GM18498 (cell line): ENCODE data around the gene RGS10.
A peak's percentile ranks its signal among the peaks of the same experiment; 100 is the strongest.

Experiments used
- ATAC-seq: cut with Tn5 transposase; IDR thresholded peaks from one replicate; pipeline ENCODE4 v1.9.1; 2021; ENCODE audit warnings: mild to moderate bottlenecking, moderate library complexity; ENCODE audit not compliant: unreplicated experiment

RGS10 gene

DNA sequence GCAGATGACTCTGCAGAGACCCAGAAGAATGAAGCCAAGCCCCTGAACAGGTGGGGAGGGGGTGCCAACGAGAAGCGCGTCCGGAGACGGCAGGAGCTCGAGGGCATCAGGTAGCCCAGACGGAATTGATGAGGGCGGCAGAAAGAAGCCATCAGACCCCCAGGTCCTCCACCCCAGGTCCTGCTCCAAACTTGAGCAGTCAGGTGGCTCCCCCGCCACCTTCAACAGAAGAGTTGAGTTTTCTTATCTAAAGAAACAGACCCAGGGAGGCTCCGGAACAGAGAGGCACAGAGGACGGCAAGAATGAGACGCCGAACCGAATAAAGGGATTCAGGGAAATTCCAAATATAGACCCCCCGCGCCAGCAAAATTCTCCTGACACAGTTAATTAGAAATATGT is 22.2 kb downstream of the RGS10 start:
- ATAC-seq: no peak

DNA sequence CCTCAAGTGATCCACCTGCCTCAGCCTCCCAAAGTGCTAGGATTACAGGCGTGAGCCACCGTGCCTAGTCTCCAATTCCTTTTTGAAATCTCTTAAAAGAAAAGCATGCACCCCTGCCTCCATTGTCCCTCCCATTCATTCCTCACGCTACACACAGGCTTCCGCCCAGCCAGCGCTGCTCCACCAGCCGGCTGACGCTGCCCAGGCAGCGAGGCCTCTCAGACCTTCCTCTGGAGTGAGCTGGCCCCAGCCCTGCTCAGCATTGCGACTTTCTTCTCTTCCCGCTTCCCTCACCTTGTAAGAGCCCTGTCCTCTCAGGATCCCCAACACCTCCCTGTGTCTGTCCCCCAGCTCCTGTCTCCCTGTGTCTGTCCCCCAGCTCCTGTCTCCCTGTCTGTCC is 23.6 kb downstream of the RGS10 start:
- ATAC-seq: no peak

DNA sequence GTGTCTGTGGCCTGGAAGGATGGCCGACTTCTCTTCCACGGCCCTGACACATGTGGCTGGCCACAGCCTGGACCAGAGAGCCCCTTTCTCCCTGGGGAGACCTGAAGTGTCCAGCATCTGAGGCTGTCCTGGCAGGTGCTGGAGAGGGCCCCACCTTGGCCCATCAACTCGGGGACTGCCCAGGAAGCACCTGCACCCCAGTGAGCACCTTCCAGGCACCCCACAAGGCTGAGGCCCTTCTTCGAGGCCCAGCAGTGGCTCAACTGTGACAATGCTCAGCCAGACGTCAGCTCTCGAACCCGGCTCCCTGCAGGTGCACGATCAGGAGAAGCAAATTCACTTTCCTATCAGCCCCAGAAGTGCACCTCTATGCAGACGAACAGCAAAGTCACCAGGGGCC is 24.3 kb downstream of the RGS10 start:
- ATAC-seq: peak; percentile 22

DNA sequence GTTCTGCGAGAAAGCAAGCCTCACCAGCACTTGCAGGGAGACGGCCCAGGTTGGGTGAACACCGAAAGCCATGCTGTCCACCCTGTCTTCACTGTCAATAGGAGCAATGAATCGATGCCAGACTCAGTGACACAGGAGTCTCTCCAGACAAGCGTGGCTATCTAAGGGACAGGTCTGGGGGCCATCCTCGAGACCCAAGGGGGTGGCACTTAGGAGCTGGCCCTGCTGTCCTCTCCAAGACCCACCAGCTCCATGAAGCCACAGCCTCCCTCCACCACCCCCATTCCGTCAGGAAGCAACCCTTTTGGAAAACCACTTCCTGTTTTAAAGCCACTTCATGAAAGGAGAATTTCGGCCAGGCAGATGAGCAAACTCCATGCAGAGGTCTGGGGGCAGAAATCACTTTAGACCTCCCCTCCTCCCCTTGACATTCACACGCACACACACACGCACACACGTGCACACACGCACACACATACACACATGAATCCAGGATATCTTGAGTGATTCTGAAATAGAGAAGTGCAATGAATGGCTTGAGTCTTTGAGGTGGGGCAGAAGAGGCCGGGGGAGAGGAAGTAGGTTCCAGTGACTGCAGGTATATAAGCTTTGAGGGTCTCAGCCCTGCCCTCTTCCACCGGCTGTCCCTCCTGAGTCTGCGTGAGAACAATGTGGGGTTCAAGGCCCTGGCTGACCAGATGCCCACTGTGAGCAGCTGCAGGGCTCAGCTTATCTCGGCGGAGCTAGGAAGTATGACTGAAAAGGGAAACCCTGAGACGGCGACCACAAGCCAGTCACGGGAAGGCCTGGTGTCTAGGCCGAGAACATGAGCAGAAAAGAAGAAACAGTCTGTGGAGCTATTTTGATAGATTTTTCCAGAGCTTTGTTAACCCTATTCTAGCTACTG is 25.0 kb downstream of the RGS10 start:
- peak; percentile 62 for ATAC-seq

DNA sequence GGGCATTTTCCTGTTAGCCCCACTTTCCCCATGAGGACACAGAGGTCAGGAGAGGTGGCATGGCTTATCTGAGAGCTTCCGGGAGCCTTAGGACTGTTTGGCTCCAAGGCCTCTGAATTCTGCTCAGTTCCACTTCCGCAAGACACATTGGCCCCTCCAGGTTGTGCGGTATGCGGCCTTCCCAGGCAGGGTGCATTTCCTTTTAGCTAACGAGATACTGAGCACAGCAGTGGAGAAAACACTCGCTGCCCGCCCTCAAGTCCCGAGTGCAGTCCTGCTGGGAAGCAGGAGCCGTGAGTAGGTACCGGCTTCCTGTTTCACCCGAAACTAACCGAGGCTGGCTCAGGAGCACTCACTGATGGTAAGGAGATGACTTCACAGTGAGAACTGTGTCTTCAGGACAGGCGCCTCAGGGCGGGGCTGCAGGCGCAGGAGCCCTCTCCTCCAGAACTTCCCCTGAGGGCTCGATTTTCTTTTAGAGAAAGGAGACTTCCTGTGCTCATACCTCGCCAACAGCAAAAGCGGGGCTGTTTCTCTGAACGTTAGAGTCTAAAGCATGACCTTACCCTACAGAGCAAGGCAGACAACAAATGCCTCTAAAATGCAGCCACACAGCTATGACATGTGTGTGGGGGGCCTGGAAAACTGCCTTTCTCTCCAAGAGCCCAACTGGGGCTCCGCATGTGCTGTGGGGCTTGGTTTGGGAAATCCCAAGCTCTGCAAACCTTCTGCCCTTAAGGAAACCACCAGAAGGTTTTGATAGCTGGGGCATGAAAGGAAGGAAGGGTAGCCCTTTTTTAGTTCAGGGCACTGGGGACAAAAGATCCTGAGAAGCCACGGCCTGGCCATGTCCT is 25.9 kb downstream of the RGS10 start:
- peak; percentile 75 for ATAC-seq

DNA sequence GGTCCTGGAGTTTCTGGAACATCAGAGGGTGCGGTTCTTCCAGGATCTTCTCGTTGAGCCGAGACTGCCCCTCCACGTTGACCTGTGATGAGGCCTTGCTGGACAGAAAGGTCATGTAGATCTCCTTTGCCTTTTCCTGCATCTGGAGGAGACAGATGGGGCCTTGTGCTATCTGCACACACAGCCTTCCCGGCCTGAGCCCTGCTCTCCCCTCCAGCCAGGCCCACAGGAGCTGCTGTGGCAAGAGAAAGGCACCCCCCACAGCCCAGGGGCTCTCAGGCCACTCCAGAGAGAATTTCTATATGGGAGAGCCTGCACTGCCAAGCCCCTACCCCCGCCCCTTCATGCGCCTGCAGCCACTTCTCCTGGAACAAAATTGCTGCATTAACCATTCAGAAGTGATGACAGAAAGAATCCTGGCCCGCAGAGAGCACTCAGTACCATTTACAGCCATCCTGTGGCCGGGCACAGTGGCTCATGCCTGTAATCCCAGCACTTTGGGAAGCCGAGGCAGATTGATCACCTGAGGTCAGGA is 26.9 kb downstream of the RGS10 start:
- no peak for ATAC-seq

DNA sequence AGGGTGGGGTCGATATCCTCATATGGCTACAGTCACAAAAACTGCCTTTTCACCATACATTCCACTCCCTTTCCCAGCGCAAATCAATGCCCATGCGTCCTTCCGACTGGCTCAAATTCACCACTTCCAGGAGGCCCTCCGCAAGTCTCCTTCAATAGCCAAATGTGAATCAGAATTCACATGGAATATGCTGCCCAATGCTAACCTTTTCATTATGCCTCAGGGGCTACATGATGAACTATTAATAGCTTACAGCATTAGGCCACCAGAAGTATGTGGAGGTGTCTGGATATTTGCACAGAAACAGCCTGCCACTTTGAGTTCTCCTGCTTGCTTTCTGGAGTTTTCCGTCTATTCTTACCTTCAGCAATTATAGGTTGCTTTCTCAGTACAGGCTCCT is 27.7 kb downstream of the RGS10 start:
- no peak for ATAC-seq

DNA sequence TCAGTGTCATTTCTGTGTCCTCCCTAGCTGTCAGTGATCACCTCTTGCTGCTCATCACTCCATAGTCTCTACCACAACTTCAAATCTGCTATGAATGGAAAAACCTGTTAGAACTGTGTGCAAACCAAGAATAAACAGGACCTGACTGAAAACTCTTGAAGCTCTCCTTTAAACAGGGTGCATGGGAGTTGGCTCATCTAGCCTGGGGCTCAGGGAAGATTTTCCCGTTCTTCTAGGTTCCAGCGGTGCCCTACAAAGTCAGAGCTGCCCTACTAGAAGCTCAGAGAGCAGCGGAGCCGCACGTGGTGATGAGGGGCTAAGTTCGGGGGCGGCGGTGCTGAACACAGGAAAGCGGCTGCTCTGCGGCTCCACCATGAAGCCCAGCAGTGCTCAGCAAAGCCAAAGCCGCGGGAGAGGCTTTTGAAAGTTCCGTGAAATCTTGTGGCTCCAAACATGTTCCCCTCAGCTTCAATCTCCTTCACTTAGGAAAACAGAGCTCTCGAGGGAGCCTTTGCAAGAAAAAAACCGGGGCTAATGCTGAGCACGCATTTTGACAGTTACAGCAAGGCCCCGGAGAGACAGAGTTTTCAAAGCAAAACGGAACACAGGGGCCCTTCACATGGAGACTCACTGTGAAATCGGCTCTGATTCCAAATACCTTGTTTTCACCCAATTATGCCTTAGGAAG is 30.5 kb downstream of the RGS10 start:
- ATAC-seq: no peak

DNA sequence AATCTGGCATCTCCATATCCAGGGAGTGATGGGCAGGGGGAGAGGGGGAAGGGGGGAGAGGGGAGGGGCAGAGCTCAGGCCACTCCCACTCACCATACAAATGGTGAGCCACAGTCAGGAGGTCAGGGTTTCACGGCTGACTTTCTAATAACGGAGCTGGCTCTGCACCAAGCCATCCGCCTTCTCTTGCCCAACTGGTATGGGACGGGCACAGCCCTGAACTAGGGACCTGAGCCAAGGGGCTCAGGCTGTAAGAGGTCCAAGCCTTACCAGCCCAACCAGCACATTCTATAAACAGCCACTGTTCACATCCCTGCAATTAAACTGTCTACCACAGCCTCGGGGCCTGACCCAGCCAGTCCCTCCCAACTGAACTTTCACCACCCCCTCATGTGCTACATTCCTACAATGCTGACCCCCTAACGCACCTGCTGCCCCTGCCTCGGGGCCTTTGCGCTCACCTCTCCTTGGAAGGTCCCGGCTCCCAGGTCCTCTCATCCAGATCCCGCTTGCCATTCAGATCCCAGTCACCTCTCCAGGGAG is 32.5 kb downstream of the RGS10 start:
- ATAC-seq: no peak

DNA sequence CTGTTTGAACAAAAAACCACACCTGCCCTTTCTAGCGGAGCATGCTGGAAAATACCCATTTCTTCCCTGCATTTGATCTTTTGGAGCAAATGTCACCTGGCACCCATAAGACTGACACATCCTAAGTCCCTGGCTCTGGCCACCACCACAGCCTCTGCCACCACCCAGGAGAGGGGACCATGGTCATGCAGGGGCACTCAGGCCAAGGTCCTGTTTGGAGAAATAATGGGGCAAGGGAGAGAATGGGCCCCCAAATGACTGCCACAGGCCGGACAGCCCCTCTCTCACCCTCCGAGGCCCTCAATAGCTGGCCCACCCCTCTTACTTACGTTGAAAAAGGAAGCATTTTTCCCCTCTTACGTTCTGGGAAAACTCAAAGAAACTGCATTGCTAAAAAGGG is 35.4 kb downstream of the RGS10 start:
- ATAC-seq: no peak

DNA sequence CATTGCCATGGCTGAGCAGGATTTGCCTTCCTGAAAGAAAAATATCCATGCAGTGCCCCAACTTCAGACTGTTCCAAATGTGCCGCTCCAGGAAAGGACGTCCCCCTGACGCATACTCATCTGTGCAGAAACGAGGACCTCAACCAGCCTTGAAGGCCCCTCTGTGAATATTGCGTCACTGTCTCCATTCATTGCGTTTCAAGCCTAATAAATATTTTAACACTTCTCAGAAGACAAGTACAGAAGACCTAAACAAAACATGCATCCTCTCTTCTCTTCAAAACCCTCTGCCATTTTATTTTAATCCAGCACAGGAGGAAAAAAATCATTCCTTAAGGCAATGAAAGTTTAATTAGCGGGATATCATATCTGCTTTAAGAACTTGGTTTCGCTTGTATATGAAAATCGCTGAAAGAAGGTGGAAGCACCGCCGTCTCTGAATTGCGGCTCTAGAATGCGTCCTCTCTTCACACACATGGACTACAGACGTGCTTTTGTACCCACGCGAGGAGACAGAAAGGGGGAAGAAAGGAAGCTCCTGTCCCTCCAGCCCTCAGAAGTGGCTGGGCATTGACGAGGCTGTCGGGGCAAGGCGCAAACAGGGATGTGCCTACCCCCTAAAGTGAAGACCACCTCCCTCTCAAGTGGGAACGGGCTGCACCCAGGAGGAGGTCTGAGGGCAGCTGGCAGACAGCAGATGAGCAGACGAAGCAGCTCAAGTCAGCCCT is 36.8 kb downstream of the RGS10 start:
- ATAC-seq: no peak

DNA sequence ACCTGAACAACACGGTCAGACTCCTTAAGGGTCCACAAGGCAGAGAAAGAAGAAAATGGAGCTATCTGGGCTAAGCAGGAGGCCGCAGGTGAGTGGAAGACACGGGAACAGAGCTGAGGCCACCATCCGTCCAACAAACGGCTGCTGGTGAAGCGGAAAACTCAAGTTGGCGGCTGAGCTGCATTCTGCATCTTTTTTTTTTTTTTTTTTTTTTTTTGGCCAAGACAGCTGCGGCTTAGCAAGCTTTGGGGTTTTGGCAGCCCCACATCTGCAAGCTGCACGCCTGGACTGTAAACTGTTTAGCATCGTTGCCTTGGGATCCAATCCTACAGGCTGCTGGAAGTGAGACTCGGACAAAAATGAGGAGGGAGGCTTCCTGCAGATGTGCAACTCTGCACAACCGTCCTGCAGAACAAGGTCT is 37.4 kb downstream of the RGS10 start:
- no peak for ATAC-seq

DNA sequence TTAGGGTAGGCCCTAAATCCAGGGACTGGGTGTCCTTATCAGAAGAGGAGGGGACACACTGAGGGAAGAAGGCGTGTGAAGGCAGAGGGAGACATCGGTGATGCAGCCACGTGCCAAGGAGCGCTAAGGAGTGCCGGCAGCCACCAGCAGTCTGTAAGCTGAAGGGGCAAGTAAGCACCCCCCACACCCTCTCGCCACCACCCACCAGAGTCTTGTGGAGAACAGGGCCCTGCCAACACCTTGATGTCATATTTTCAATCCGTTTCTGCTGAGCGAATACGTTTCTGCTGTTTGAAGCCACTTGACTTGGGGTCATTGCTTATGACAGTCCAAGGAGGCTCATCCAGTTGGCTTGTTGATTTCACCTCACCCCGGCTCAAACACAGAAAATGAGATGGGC is 37.9 kb downstream of the RGS10 start:
- ATAC-seq: no peak

DNA sequence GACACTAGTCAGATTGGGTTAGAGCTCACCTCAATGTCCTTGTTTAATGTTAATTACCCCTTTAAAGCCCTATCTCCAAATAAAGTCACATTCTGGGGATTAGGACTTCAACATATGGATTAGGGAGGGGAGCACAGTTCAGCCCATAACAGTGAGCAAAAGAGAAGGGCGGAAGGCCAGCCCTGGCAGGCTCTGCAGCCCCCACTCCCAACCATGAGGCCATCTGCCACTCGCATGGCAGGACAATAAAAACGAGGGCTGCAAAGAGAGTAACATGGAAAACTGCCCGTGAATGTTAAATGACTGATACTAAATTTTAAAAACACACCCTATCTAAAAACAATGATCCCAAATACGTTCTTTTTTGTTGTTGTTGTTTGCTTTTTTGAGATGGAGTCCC is 38.7 kb downstream of the RGS10 start:
- no peak for ATAC-seq

DNA sequence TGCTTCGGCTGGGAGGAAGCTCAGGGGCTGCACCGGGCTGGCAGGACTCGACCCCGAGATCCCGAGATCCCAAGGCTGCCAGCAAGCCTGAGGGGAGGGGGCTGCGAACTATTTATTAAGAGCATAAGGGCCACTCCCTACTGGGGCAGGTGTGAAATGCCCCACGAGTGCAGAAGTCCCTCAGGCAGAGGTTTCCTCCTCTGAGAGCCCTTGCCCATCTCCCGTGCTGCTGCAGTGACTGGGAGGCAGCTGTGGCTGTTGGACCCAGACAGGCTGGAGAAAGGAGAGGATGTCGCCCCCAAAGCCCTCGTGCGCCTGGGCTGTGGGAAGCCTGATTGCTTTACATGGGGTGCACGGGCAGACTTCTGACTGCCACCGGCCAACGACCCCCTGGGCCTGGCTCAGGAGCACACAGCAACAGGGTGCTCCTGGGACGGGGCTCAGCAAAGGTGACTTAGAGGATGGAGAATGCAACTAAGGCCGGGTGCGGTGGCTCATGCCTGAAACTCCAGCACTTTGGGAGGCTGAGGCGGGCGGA is 39.8 kb downstream of the RGS10 start:
- no peak for ATAC-seq

DNA sequence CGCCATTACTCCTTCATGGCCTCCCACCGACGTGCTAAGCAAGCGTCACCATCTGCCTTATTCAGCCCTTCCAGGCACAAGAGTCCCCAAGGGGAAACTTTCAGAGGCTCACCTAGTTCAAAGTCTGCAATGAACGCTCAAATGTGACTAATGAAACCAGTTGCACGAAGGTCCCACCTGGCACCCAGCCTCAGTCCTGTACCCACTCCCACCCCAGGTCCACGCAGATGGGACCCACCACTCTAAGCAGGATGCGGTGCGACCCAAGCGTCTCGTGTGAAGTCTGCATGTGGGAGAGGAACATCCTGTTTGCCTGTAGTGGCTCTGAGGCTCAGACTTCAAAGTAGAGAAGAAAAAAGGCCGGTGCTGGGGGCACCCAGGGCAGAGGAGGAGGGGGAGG is 40.3 kb downstream of the RGS10 start:
- ATAC-seq: peak; percentile 63

DNA sequence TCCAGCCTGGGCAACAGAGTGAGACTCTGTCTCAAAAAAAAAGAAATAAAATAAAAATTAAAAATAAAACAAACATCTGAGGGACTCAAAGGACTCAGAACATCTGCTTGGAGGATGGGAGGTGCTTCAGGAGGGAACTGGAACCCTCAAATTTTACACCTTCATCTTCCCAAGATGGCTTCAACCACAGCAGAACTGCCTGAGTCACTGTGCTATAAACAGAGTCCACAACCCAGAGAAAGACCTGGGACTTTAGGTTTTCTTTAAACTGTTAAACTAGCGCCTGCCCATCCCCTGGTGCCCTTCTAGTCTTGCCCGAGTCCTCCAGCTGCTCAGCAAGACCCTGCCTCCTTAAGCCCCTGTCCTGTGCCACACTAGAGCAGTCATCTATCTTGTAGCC is 40.8 kb downstream of the RGS10 start:
- ATAC-seq: peak; percentile 20

DNA sequence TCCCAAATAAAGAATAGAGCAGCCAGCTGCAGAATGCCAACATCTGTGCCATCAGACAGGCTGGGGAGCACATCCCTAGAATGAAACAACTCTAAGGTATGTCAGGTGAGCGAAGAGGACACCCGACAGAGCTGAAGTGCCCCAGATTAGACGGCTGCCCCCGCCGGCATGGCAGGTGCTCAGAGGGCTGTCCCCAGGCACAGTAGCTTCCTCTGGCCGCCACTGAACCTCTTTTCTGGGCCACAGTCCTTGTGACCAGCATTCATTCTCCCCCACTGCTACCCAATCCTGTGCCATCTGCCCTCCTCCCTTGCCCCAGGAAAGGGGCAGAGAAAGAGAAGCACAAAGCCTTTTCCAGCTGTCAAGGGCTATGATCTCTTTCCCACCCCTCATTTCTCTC is 41.7 kb downstream of the RGS10 start:
- ATAC-seq: no peak

DNA sequence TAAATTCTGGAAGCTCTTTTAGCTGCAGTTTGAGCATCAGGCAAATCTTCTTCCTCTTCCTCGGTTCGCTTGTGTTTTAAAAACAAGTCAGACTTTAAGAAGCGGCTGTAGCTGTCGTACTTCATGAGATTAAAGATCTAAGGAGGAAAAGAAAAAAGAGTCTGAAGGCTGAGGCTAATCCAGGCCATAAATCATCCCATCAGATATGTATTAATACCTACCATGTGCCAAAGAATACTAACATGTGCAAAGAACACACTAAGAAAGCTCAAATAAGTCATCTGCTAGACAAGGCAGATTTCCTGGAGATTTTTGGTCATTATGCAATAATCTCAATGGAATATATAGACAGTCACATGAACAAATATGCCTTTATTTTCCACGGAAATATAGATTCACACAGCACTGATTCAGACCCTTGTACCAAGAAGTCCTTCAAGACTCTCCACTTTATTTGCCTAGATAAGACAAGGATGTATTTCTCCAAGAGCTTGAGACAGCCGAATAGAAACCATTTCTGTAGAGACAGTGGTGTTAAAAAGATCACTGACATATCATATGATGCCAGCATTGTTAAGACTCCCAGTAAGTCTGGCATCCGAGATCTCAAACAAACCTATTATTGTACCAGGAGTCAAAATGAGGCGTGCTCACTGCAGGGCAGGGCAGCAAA is 42.3 kb downstream of the RGS10 start:
- ATAC-seq: no peak

DNA sequence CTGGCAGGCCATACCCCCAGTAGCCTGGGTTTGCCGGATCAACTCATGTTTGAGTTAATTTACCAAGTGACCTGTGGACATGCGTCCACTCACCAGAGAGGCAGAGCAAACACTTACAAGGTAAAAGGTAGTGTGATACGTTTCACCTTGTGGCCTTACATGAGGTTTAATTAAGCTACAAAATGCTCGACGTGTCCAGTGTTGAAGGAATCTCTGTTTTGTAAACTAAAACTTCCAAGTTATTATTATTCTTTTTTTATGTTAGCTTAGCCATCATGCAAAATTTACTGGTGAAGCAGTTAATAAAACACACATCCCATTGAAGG is 42.9 kb downstream of the RGS10 start:
- ATAC-seq: no peak
